Chondrocyte (in vitro differentiated cells): Measurements from ENCODE around the gene ANKAR. TPM values are rescaled to one million over a fixed set of nuclear protein-coding genes. Genes with fewer than 3 reads are reported as not detected.
"Not testable (repeated sequence)": the region's sequence is repeated elsewhere in the genome, so short reads cannot be mapped to it uniquely, and the experiment has no call there.

ENCODE experiments used
- DNase-seq: peaks from one replicate; pipeline ENCODE4 v3.0.0; 2021; ENCODE audit warnings: mixed read lengths, low spot score
- H3K27ac Mint-ChIP-seq: one replicate; pipeline ENCODE4 v1.8.0; 2021; ENCODE audit warnings: mild to moderate bottlenecking, moderate library complexity, mixed read lengths; ENCODE audit not compliant: unreplicated experiment
- H3K27me3 Mint-ChIP-seq: 2 replicates; pipeline ENCODE4 v1.8.0; 2021; ENCODE audit warnings: low read depth, mixed read lengths
- H3K36me3 Mint-ChIP-seq: 2 replicates; pipeline ENCODE4 v1.8.0; 2021; ENCODE audit warnings: low read depth, mixed read lengths
- H3K4me1 Mint-ChIP-seq: 2 replicates; pipeline ENCODE4 v1.8.0; 2021; ENCODE audit warnings: low read depth, mild to moderate bottlenecking, mixed read lengths
- H3K4me3 Mint-ChIP-seq: one replicate; pipeline ENCODE4 v1.8.0; 2021; ENCODE audit warnings: mild to moderate bottlenecking, moderate library complexity, mixed read lengths; ENCODE audit not compliant: unreplicated experiment
- H3K9me3 Mint-ChIP-seq: 2 replicates; pipeline ENCODE4 v1.8.0; 2021; ENCODE audit warnings: low read depth, mixed read lengths
- total RNA-seq: library from RNA; stranded (reverse); gene quantifications from 3 replicates; pipeline ENCODE4 v1.2.1, GENCODE V29; 2021
- TF ChIP-seq, protein P1 (sequence below): fragments of 200-600 bp; sonication (generic); IDR thresholded peaks from 2 replicates; pipeline ENCODE4 v1.5.0; 2021; ENCODE audit warnings: antibody characterized with exemption, mild to moderate bottlenecking, moderate library complexity

The ANKAR gene
- total RNA-seq, 1 donor from 2014 or later = 6.4 TPM

- Mint-ChIP-seq H3K4me1 (peaks cover 14% of the 10 kb centered on the region), H3K27me3 (no peaks in the 10 kb centered on the region), H3K36me3 (no peaks in the 10 kb centered on the region), H3K27ac (no peak overlapping the region), H3K4me3 (no peak overlapping the region), H3K9me3 (no peaks in the 10 kb centered on the region)
- no peak for DNase-seq
- TF ChIP-seq, protein P1, sequence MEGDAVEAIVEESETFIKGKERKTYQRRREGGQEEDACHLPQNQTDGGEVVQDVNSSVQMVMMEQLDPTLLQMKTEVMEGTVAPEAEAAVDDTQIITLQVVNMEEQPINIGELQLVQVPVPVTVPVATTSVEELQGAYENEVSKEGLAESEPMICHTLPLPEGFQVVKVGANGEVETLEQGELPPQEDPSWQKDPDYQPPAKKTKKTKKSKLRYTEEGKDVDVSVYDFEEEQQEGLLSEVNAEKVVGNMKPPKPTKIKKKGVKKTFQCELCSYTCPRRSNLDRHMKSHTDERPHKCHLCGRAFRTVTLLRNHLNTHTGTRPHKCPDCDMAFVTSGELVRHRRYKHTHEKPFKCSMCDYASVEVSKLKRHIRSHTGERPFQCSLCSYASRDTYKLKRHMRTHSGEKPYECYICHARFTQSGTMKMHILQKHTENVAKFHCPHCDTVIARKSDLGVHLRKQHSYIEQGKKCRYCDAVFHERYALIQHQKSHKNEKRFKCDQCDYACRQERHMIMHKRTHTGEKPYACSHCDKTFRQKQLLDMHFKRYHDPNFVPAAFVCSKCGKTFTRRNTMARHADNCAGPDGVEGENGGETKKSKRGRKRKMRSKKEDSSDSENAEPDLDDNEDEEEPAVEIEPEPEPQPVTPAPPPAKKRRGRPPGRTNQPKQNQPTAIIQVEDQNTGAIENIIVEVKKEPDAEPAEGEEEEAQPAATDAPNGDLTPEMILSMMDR = no peak
Observed at GRCh38 chr2:189660803-189661147, 13.7 kb upstream of the ANKAR start.

DNA sequence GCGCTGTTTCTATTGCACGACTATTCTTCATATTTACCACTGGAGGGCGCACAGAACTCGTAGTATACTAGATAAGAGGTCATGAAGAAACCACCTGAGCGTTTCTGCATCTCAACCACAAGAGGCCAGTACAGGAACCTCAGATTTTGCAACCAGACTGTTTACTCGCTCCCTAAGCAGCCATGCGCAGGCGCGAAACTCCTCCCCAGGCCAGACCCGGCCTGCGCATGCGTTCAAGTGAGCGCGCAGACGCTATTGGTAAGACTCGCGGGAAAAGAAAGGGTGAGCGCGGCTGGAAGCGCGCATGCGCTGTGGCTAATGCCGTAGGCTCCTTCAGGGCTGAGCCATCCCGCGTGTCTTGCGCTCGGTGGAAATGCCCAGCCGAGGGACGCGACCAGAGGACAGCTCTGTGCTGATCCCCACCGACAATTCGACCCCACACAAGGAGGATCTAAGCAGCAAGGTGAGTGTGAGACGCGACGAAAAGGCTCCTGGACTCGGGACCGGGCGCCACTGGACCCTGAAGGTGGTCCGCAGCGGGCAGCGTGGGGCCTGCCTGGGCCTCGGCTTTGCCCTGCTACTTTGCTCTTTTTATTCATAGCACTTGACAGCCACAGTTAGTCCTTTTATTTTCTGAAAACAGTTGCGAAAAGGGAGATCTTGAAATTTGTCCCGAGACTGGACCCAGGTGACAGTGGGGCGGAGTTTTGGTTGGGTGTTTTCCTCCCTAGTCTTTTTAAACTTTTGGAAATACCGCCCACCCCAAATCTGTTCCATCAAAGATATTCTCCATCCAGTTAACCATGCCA lies 13.1 kb upstream of the ANKAR start, which contains the start of gene ASNSD1:
TSS of gene ASNSD1 (plus strand) at position 312 of the 809 bp plus-strand sequence. CDS start 4,674 bp downstream, outside the sequence.
- no peaks in the 10 kb centered on the region for H3K9me3 Mint-ChIP-seq
- no peak within 1 kb of the TSS for H3K4me3 Mint-ChIP-seq
- H3K36me3 Mint-ChIP-seq = peaks cover 5% of the 10 kb centered on the region
- H3K27me3 Mint-ChIP-seq = no peaks in the 10 kb centered on the region
- no peak within 1 kb of the TSS for H3K27ac Mint-ChIP-seq
- TF ChIP-seq, protein P1 = peak; percentile 98
- DNase-seq = peak; percentile 99
- H3K4me1 Mint-ChIP-seq = peaks cover 14% of the 10 kb centered on the region

DNA sequence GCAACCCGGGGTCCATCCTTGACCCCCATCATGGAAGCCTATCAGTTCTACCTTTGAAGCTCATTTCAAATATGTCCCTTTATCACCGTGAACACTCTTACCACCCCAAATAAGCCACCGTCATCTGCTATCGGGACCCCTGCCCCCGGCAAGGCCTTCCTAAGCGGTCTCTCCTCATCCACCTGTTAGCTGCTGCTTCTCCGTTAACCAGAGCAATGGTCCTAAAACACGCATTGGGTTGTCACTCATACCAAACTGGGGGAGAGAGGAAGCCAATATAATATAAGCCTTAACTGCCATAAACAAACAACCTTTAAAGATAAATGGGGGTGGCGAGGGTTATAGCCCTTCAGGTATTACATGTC lies 12.5 kb upstream of the ANKAR start:
- Mint-ChIP-seq H3K9me3 (no peaks in the 10 kb centered on the region), H3K27ac (no peak overlapping the region), H3K27me3 (no peaks in the 10 kb centered on the region), H3K4me1 (peaks cover 14% of the 10 kb centered on the region), H3K4me3 (no peak overlapping the region), H3K36me3 (peaks cover 7% of the 10 kb centered on the region)
- no peak for DNase-seq
- TF ChIP-seq, protein P1 = no peak

GRCh38 chr2:189662669-189663226 lies 11.7 kb upstream of the ANKAR start:
- TF ChIP-seq, protein P1 = no peak
- DNase-seq = no peak
- H3K36me3 Mint-ChIP-seq = peaks cover 11% of the 10 kb centered on the region
- H3K27ac Mint-ChIP-seq = no peak overlapping the region
- no peaks in the 10 kb centered on the region for H3K27me3 Mint-ChIP-seq
- H3K4me3 Mint-ChIP-seq = no peak overlapping the region
- H3K9me3 Mint-ChIP-seq = no peaks in the 10 kb centered on the region
- H3K4me1 Mint-ChIP-seq = peaks cover 14% of the 10 kb centered on the region

GRCh38 chr2:189663319-189663718 lies 11.2 kb upstream of the ANKAR start:
- not testable (repeated sequence) for H3K27me3 Mint-ChIP-seq, H3K9me3 Mint-ChIP-seq, H3K4me3 Mint-ChIP-seq, DNase-seq, H3K27ac Mint-ChIP-seq
- H3K4me1 Mint-ChIP-seq = peaks cover 14% of the 10 kb centered on the region
- H3K36me3 Mint-ChIP-seq = peaks cover 13% of the 10 kb centered on the region
